Measurements from ENCODE around the gene RBMS3.

DNA sequence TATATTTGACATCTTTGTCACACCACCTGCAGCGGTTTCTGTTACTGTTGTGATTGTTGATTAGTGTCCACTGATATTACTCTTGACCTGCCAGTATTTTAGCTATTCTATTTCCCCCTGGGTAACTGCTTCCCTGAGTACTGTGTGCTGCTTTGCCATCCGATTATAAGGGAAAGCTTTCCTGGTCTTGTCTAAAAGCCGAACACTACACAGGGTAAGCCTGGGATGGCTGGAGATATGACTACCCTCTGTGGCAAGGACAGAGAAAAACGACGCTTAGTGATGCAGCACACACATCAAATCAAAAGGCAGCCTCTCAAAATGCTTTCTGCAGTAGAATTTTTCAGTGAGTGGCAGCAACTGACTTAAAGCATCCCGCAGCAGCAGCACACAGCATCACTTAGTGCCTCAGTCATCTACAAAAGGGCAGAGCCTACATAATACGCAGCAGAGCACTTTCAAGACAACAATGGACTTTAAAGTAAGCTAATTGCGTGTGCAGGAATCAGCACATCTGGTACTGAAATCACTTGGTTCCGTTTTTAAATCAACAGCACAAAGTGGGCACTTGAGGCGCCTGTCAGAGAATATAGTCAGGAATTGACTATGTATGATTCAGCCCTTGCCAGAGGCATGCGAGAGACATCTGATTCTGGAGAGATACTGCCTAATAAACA, 669.2 kb downstream of the RBMS3 start:
- no peak for TF ChIP-seq POLR2A (IDR thresholded peaks at IDR 0.05)
- TF ChIP-seq, protein P1, sequence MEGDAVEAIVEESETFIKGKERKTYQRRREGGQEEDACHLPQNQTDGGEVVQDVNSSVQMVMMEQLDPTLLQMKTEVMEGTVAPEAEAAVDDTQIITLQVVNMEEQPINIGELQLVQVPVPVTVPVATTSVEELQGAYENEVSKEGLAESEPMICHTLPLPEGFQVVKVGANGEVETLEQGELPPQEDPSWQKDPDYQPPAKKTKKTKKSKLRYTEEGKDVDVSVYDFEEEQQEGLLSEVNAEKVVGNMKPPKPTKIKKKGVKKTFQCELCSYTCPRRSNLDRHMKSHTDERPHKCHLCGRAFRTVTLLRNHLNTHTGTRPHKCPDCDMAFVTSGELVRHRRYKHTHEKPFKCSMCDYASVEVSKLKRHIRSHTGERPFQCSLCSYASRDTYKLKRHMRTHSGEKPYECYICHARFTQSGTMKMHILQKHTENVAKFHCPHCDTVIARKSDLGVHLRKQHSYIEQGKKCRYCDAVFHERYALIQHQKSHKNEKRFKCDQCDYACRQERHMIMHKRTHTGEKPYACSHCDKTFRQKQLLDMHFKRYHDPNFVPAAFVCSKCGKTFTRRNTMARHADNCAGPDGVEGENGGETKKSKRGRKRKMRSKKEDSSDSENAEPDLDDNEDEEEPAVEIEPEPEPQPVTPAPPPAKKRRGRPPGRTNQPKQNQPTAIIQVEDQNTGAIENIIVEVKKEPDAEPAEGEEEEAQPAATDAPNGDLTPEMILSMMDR (IDR thresholded peaks at IDR 0.05), result no peak
